ENCODE measurements around the gene OR6C76.
"Not testable (repeated sequence)": the region's sequence is repeated elsewhere in the genome, so short reads cannot be mapped to it uniquely, and the experiment has no call there.

DNA sequence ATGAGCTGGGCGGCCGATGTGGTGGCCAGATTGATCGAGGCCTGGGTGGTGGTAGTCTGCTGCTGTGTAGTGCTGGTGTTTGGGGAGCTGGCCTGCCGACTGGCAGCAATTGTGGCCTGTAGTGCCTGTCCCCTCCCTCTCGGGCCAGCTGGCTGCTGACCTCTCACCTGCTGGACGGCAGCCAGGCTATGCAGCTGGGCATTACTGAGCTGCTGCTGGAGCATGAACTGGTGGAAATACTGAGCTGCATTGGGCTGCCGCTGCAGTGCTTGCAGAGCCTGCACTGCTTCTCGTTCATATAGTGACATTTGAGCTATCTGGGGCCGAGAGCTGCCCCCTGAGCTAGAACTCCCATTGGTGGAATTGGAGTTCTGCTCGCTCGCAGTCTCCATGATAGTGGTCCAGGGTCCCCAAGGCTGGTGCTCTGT, 11.6 kb upstream of the OR6C76 start:
- TF ChIP-seq, protein P1, sequence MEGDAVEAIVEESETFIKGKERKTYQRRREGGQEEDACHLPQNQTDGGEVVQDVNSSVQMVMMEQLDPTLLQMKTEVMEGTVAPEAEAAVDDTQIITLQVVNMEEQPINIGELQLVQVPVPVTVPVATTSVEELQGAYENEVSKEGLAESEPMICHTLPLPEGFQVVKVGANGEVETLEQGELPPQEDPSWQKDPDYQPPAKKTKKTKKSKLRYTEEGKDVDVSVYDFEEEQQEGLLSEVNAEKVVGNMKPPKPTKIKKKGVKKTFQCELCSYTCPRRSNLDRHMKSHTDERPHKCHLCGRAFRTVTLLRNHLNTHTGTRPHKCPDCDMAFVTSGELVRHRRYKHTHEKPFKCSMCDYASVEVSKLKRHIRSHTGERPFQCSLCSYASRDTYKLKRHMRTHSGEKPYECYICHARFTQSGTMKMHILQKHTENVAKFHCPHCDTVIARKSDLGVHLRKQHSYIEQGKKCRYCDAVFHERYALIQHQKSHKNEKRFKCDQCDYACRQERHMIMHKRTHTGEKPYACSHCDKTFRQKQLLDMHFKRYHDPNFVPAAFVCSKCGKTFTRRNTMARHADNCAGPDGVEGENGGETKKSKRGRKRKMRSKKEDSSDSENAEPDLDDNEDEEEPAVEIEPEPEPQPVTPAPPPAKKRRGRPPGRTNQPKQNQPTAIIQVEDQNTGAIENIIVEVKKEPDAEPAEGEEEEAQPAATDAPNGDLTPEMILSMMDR (conservative IDR thresholded peaks at IDR 0.05; ENCODE audit: low read length), result not testable (repeated sequence)
- TF ChIP-seq EZH2phosphoT487 (IDR thresholded peaks at IDR 0.05; ENCODE audit: borderline replicate concordance), result not testable (repeated sequence)
